ENCODE data around the gene TMEM270. TPM values are rescaled to one million over a fixed set of nuclear protein-coding genes. Genes with fewer than 3 reads are reported as not detected.

Gene TMEM270
- total RNA-seq, 1 donor from 2014 or later, result not detected

DNA sequence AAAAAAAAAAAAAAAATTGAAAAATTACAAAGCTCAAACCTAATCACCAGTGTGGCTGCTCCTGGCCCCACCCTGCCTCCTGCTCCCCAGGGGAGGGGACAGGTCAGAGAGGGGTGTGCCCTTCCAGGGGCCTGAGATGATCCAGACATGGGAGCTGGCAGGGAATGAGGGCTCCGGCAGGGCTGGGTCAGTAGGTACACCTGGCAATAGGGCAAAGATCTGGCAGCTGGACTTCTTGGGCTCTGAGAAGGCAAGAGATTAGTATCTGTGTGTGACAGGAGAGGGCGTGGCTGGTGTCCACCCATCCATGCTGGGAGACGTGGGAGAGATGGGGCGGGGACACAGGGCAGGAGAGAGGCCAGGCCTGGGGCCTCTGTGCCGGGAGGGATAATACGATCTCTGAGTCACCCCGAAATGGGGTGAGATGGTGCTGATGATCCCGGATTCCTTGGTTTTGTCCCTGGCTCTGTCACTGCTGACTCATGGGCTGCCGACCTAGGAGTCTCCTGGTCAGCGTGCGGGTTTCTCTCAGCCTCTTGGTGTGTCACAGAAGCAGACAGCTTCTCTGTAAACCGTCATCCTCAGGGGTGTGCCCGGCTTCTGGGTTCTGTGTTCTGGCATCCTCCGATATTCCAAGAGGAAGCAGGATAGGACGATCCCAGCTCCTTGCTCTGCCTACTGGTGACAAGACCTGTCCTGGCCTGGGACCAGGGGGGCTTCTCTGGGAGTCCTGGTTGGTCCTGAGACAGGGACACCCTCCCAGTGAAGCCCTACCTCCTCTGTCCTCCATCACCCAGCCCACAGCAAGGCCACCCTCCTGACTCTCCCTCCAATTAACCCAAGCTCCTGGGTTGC lies 38.4 kb upstream of the TMEM270 start:
- H3K4me3 ChIP-seq (ENCODE audit: low read depth, low read length), result no peak overlapping the region
- no peaks in the 10 kb centered on the region for H3K27me3 ChIP-seq (ENCODE audit: control insufficient read depth, insufficient read depth, low read length)
- peak; percentile 96 for DNase-seq (ENCODE audit: low read depth)
- TF ChIP-seq, protein P1, sequence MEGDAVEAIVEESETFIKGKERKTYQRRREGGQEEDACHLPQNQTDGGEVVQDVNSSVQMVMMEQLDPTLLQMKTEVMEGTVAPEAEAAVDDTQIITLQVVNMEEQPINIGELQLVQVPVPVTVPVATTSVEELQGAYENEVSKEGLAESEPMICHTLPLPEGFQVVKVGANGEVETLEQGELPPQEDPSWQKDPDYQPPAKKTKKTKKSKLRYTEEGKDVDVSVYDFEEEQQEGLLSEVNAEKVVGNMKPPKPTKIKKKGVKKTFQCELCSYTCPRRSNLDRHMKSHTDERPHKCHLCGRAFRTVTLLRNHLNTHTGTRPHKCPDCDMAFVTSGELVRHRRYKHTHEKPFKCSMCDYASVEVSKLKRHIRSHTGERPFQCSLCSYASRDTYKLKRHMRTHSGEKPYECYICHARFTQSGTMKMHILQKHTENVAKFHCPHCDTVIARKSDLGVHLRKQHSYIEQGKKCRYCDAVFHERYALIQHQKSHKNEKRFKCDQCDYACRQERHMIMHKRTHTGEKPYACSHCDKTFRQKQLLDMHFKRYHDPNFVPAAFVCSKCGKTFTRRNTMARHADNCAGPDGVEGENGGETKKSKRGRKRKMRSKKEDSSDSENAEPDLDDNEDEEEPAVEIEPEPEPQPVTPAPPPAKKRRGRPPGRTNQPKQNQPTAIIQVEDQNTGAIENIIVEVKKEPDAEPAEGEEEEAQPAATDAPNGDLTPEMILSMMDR (IDR thresholded peaks at IDR 0.05; ENCODE audit: insufficient read depth, low read length, poor library complexity, severe bottlenecking), result no peak
- H3K36me3 ChIP-seq (ENCODE audit: control insufficient read depth, insufficient read depth, low read length), result no peaks in the 10 kb centered on the region

GRCh38 chr7:73823257-73823656 lies 37.7 kb upstream of the TMEM270 start:
- Histone ChIP-seq H3K27me3 (ENCODE audit: control insufficient read depth, insufficient read depth, low read length) (no peaks in the 10 kb centered on the region), H3K36me3 (ENCODE audit: control insufficient read depth, insufficient read depth, low read length) (no peaks in the 10 kb centered on the region), H3K4me3 (ENCODE audit: low read depth, low read length) (no peak overlapping the region)
- no peak for DNase-seq (ENCODE audit: low read depth)
- TF ChIP-seq, protein P1 (IDR thresholded peaks at IDR 0.05; ENCODE audit: insufficient read depth, low read length, poor library complexity, severe bottlenecking), result no peak

- TF ChIP-seq, protein P1 (IDR thresholded peaks at IDR 0.05; ENCODE audit: insufficient read depth, low read length, poor library complexity, severe bottlenecking), result no peak
- no peak overlapping the region for H3K4me3 ChIP-seq (ENCODE audit: low read depth, low read length)
- no peak for DNase-seq (ENCODE audit: low read depth)
- H3K27me3 ChIP-seq (ENCODE audit: control insufficient read depth, insufficient read depth, low read length), result no peaks in the 10 kb centered on the region
- H3K36me3 ChIP-seq (ENCODE audit: control insufficient read depth, insufficient read depth, low read length), result no peaks in the 10 kb centered on the region
These were observed 36.9 kb upstream of the TMEM270 start for GRCh38 chr7:73823873-73824592.

- TF ChIP-seq, protein P1 (IDR thresholded peaks at IDR 0.05; ENCODE audit: insufficient read depth, low read length, poor library complexity, severe bottlenecking), result no peak
- H3K4me3 ChIP-seq (ENCODE audit: low read depth, low read length), result no peak overlapping the region
- H3K36me3 ChIP-seq (ENCODE audit: control insufficient read depth, insufficient read depth, low read length), result no peaks in the 10 kb centered on the region
- H3K27me3 ChIP-seq (ENCODE audit: control insufficient read depth, insufficient read depth, low read length), result no peaks in the 10 kb centered on the region
- DNase-seq (ENCODE audit: low read depth), result no peak
These were observed 36.0 kb upstream of the TMEM270 start for GRCh38 chr7:73824986-73825385.

DNA sequence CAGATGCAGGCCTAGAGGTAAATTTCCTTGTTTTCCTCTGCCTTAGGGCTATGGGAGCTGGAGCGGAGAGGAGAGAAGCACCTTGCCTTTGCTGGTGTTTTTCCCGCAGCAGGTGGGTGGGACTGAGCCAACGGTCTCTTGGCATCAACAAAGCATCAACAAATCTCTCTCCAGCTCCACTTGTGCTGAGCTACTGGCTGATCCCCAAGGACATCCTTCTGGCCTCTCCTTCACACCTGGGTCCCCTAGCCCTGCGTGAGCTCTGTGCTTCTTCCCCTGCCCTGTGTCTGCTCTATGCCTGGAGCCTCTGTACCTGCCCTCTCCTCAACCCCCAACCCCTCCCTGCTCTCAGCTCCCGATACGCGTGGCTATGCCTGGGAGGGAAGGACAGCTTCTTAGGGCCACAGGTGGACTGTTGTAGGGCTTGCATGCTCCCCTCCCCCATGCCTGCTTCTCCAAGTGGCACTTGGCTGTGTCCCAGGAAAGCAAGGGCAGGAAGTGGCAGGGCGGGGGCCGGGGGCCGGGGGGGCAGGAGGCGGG lies 33.3 kb upstream of the TMEM270 start:
- TF ChIP-seq, protein P1 (IDR thresholded peaks at IDR 0.05; ENCODE audit: insufficient read depth, low read length, poor library complexity, severe bottlenecking), result no peak
- H3K36me3 ChIP-seq (ENCODE audit: control insufficient read depth, insufficient read depth, low read length), result no peaks in the 10 kb centered on the region
- no peak for DNase-seq (ENCODE audit: low read depth)
- H3K27me3 ChIP-seq (ENCODE audit: control insufficient read depth, insufficient read depth, low read length), result no peaks in the 10 kb centered on the region
- H3K4me3 ChIP-seq (ENCODE audit: low read depth, low read length), result no peak overlapping the region

All from kidney epithelial cell (primary cell).